NCI-H146 treated with DMSO at 0.1 percent for 48 hours (cell line): ENCODE data around the gene OSBPL7.

Experiments
- DNase-seq: peaks from one replicate; lab custom pipeline; 2025; ENCODE audit not compliant: unreplicated experiment; lab: John Stamatoyannopoulos, UW

OSBPL7 gene, protein sequence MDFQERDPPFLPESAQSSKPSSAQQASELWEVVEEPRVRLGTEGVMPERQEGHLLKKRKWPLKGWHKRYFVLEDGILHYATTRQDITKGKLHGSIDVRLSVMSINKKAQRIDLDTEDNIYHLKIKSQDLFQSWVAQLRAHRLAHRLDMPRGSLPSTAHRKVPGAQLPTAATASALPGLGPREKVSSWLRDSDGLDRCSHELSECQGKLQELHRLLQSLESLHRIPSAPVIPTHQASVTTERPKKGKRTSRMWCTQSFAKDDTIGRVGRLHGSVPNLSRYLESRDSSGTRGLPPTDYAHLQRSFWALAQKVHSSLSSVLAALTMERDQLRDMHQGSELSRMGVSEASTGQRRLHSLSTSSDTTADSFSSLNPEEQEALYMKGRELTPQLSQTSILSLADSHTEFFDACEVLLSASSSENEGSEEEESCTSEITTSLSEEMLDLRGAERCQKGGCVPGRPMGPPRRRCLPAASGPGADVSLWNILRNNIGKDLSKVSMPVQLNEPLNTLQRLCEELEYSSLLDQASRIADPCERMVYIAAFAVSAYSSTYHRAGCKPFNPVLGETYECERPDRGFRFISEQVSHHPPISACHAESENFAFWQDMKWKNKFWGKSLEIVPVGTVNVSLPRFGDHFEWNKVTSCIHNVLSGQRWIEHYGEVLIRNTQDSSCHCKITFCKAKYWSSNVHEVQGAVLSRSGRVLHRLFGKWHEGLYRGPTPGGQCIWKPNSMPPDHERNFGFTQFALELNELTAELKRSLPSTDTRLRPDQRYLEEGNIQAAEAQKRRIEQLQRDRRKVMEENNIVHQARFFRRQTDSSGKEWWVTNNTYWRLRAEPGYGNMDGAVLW

DNA sequence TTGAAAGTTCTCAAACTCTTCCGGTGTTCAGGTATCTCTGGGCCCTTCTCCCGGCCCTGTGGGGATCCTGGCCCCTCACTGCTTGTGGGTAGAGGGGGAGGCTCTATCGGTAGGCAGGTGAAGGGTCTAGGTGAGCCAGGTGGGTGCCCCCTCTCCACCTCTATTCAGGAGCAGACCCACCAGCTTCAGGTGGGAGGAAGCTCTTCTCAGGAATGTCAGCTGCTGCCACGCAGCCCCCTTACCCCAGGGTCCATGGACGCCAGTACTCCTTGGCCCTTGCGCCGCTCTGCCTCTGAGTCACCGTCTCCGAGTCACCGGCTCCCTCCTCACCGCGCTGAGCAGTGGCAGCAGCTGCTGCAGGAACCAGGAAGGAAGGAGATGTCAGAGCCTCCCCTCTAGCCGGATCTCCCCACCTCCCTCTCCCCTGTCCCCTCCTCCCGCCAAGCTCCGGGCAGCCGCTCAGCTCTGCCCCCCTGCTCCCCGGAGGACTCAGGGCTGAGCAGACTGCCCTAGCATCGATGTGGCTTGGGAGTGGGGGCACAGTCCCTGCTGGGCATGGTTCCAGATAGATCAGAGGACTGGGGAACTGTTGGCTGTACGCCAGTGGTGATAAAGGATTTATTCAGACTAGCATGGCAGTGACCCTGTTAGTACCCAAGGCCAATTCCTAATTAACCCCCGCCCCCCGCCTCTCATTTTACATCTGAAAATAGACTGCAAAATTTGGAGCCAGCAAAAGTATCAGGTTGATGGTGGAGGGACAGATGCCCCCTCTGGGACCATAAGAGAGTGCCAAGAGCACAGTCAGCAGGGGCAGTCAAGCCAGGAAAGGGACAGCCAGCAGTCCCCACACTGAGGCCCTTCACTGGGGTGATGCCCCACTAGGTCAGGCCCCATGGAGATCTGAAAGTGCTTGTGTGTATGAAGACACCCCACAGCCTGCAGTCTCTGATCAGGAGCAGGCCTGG lies at the start of gene OSBPL7:
Gene OSBPL7 (minus strand): TSS at position 371 of the 968 bp plus-strand sequence. CDS start 1,516 bp downstream, outside the sequence.
- DNase-seq = peak; percentile 65

DNA sequence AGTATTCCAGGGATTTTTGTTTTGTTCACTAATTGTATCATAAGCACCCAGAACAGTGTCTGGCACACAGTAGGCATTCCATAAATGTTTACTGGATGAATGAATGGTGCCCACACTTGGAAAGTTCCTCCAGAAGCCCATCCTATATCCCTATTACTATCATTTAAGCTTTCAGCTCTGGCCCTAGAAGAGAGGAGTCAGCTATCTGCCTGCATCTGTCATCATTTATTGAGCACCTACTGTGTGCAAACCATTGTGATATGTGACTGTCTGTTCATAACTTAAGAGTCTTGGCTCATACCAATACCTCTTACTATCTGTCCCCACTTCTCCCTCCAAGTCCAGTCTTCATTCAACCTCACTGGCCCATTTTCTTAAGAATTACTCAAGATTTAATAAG lies 49.5 kb upstream of the OSBPL7 start:
- no peak for DNase-seq

DNA sequence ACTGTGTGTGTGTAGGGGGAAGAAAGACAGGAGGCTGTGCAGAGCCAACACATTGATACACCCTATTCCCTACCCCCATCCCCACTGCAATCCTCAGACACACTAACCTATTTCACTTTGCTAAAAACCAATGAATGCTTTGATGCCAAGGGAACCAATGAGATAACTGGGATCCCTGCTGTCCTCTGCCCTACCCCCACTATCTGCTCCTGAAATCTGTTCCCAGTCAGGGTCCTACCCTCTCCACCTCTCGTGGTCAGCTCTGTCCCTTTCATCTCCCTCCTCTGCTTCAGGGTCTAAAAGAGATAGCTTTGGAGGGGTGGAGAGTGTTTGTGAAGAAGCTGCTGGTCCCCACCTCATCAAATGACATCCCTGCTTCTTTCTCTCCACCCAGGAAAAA lies 48.5 kb upstream of the OSBPL7 start:
- no peak for DNase-seq

DNA sequence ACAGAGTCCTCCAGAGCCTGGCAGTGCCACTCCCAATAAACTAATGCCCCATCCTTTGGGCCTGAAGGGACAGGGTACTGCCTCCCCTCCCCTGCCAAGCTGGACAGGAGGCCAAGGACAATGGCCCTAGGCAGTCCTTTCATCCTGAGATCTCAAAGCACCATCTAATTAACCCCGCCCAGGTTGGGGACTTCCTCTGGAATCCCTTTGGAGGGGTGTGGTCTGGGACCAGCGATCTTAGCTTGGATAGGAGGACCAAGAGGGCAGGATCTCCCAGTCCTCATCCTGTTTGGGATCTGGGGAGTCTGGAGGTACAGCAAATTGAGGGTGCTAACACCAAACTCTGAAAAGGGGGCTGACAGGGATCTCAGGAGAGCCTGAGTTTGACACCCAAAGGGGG lies 47.5 kb upstream of the OSBPL7 start:
- DNase-seq = no peak

DNA sequence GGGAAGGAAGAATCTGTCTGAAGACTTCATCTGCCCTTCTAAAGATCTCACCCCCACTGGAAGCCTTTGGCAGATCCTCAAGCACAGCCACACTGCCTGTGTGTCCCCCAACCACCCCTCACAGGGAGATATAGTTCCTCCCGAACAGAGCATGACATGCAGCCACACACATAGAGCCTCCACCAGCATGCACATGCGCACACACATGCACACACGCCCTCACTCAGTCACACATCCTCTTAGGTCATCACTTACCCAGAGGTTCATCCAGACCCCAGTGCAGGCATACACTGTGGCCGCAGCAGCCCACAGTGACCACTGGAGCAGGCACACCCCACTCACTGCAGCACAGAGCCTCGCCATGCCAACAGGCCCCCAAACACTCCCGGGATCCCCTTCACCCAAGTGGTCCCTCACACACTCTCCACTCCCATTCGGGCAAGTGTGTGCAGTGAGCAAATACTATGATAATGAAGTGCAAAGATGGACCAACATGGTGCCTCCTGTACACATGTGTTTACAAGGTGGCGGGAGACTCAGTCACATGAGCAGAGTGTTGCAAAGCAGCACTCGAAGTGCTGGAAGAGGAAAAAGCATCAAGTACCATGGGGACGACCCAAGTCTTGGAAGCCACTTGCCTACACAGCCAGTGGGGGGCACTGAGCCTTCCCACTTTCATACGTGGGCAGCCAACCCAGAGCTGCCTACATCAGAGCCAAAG lies 46.4 kb upstream of the OSBPL7 start:
- no peak for DNase-seq

DNA sequence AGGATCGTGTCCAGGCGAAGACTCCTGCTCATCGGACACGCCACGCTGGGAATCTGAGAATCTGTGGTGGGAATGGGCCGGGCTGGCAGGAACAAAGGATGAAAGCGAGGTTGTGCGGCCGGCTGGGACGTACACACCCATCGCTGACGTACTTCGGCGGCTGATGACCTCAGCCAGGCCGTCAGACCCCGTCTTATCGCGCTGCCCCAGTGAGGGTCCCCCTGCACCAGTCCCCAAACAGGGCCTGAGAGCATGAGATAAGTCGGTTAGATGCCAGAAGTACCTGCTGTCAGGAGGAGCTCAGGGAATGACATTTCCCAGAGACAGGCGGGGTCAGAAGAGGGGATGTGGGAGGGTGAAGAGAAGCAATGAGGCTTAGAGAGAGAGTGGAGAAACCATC lies 45.3 kb upstream of the OSBPL7 start:
- DNase-seq = no peak

DNA sequence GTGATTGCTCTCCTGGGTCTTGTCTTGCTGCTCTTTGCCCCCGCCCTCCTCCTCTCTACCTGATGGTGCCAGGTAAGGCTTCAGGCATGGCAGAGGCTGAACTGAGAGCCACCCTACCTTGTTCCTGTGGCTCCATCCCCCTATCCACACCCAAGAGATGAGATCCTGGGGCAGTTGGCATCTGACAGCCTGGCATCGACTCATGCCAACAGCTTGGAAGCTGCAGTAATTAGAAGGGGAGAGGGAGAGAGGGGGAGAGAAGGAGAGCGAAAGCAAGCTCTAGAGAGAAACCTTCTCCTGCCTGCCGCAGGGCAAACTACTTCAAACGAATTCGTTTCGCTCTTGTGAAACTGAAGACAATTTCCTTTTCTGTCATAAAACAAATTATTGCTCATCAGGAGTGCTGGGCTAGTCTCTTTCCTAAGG lies 43.2 kb upstream of the OSBPL7 start:
- DNase-seq = no peak

DNA sequence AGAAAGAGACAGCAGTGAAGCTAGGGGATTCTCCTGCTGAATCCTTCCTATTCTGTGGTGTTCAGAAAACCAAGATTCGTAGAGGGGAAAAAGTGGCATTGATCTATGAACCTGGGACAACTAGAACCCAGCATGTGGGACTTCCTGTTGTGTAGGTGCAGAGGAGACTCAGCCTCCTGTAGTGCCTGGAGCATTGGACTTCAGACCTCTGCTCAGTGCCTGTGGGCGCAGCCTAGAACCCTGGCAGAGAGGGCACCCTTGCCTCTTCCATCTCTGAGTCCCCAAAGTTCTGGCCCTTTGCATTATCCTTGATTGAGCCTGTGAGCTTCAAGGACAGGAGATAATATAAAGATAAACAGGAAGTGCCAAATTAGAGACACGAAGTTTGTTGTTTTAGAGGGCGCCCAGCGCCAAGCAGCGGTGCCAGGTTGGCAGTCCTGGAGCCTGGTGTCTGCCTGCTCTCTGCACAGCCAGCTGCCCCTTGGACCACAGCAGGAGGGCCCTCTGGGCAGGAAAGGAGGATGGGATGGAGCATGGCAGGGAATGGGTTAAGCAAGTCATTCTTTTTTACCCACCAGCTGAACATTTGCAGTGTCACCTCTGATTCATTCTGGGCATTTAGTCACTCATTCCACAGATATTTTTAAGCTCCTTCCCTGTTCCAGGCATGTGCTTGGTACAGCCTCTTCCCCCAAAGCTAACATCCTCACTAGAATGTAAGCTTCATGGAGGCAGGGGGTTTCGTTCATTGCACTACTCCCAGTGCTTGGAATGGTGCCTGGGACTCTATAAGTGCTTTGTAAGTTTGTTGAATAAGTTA lies 41.2 kb upstream of the OSBPL7 start:
- peak; percentile 9 for DNase-seq

DNA sequence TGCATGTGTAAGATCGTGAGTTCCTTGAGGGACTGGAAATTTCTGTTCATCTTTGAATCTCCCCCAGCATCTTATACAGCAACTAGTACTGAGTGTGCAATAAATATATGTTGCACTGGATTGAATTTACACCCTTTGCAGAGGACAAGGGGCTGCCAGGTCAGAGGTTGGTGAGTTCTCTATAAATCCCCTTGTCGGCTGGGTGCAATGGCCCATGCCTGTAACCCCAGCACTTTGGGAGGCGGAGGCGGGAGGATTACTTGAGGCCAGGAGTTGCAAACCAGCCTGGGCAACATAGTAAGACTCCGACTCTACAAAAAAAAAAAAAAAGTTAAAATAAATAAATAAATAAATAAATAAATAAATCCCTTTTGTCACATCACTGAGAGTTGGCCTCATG lies 38.8 kb upstream of the OSBPL7 start:
- no peak for DNase-seq

DNA sequence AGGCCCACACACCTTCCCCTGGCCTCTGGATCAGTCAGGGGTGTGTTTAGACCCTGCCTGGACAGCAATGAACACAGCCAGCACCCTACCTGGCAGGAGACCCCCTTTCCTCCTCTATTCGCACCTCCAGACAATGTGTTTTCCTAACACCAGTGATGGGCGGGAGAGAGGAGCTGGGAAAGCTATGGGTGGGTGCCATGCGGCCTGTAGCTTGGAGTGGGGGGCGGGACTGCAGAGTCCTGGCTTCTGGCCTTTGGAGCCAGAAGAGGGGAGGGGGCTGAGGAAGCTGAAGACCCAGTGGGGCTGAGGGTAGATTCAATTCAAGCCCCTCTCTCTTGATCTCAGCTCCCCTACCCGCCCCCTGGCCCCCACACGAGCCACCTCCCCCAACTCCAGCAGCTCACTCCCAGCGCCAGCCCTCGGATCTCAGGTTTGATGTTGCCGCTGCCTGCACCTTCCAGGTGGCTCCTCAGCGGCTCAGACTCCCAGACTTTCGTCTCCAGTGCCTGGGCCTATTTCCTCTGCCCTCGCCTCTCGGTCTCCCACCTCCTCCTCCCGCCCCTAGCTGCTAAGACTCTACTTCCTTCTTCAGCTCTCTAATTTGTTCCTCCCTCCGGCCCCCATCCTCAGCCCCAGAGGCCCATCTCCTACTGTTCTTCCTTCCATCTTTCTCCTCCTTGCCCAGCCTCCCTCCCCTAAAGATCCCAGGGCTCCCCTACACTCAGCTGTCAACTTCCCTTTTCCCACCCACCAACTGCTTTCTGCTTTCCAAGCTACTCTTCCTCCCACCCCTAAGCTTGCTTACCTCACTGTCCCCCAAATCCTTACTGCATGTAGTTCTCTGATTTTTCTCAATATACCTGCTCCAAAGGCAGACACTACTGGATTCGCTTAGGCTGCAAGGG lies 36.2 kb upstream of the OSBPL7 start:
- DNase-seq = no peak

DNA sequence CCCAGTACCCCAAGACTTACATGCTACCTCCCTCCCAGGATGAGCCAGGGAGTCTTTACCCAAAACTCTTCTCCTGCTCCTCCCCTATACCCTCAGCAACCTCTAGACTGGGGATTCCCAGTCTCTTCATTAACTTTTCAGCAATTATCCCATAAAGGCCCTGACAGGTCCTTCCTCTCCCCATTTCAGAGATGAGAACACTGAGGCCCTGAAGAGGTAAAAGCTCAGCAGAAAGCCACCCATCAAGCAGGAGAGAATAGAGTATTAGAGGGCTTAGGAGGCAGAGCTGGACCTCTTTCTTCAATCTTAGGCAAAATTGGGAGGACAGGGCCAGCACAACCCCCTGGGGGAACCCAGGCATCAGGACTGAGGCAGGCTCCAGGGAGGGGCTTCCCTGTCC lies 35.2 kb upstream of the OSBPL7 start:
- no peak for DNase-seq

DNA sequence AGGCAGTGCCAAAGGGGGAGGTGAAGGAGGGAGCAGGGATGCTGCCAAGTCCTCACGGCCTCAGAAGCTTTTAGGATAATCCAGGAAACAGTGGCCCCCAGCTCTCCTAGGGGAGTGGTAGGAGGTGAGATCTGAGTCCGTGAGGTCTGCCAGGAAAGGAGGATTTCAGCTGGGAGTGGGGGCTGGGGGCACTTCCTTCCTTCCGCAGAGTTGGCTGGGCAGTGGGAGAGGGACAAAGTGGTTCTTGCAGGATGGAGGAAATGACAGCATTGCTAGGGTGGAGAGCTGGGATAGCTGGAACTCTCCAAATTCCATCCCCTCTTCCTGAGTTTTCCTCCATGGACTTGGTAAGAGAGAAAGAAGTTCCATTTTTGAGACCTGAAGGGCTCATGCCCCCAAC lies 34.1 kb upstream of the OSBPL7 start:
- DNase-seq = no peak

DNA sequence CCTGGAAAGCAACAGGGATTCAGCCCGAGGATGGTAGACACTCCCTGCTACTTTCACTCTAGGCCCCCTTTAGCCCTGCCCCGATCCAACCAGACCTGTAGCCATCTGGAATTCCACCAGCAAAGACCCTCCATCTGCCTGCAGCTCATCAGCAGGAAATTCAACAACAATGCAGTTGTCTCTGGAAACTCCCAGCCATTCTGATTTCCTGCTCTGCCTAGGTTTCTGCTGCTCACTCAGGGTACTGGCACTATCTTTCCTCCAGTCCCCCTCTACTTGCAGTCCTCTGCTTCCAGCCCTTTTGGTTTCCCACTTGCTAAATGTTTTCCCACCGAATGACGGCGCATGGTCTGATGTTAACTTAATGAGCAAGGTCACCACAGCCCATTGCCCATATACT lies 32.0 kb upstream of the OSBPL7 start:
- no peak for DNase-seq

DNA sequence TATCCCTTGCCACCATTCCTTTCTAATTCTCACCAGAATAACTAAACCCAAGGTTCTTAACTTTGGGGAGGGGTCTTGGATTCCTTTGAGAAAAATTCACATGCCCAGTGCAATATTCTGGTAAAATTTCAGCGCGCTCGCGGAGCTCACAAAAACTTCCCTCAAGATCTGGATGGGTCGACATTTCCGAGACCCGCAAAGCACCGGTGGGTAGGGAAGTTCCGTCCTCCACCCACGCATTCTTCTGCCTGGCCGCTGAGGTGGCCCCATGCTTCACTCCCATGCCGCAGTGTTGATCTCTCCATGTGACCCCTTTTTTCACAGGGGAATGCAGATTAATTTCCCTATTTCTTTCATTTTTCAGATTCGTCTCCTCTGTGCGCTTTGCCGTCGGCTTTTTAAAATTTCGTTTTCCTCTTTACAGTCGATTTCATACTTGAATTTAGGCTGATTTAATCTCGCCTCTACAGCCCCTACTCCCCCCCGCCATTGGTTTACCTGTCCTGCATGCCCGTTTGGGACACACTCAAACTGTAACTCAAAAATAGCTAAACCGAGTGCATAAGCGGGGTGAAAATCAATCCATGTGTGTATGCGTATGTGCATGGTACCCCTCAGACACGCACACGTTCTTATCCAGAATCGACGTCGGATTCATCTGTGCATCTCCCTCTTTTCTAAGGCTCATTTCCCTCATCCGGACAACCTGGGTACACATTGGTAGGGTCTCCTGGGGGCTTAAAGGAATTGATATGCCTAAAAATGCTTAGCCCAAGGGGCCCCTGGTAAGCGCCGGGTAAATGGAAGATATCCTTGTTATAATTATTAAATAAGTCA lies 30.7 kb upstream of the OSBPL7 start:
- DNase-seq = no peak

DNA sequence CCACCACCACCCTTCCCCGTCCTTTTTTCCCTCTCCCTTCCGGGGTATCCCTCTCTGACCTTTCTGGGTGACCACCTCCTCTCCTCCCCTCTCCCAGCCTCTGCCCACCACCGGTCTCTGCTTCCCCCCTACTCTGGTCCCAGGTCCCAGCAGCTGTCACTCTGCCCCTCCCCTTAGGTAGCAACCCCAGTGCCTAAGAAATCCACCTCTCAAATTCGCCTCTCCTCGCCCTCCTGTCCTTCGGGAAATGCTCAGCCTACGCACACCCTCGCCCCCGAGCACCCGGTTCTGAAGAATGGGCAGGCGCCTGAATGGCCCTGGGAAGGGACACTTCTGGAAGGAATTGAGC lies 30.1 kb upstream of the OSBPL7 start:
- DNase-seq = no peak

DNA sequence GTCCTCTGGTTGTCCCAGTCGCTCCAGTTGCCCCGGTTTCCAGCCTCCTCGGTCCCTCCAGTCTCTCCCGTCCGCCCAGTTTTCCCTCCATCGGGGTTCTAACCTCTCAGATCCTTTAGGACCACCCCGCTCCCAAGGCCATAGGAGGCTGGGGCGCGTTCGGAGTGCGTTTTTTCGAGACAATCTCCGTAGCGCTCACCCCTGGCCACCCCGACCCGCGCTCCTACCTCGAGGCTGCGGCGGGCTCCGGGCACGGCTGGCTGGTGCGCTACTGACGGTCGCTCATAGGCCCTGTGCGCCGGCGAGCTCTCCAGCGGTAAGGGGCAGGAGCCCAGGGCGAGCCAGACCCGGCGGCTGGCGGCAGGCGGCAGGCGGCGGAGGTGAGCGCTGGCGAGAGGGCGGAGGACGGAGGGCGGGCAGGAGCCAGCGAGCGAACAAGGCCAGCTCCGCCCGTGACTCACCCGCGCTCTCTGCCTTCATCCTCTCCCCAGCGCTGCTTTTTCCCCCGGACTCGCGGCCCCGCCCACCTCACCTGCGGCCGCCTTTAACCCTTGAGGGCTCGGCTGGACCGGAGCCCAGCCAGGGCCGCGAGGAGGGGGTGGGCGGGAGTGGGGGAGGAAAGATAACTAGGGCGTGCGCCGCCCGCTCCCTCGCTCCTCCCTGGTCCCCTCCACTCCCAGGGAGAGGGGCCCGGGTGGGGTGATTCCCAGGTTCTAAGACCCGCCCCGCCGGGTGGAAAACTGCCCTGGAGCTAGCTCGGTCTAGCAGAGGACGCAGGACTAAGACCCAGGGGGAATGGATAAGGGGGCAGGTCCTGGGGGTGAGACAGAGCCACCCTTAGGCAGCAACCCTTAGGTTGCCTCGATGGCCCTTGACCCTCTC lies 29.3 kb upstream of the OSBPL7 start, which contains the start of gene SP6:
Gene SP6 (minus strand): TSS at position 472 of the 882 bp plus-strand sequence. CDS start 2,734 bp downstream, outside the sequence.
- peak; percentile 79 for DNase-seq

DNA sequence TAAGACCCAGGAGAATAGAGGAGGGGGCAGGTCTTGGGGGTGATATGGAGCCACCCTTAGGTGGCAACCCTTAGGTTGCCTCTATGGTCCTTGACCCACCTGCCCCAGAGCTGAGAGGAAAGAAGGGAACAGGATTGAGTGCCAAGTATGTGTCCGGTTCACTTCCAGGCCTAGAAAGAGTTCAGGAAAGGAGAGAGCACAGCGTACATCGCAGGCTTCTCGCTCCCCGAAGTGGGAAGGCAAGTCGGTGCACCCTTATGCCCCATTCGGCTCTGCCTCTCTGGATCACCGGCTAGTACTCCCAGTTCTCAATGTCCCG lies 28.7 kb upstream of the OSBPL7 start:
- no peak for DNase-seq
